SK-N-SH treated with all-trans-retinoic acid at 6 μM for 48 hours (cell line): ENCODE results near the gene RSPH4A.
A peak's percentile ranks its signal among the peaks of the same experiment; 100 is the strongest.

Experiments
- ATAC-seq: fragments of 200-7000 bp; cut with Tn5 transposase; 3 replicates; pipeline ENCODE4 v1.9.1; 2020; ENCODE audit warnings: mild to moderate bottlenecking, moderate library complexity
- ARNTL ChIP-seq: fragments of 450-650 bp; formaldehyde crosslinking; IDR thresholded peaks from 2 replicates; pipeline ENCODE4 v1.5.0; 2020; ENCODE audit warnings: low read depth, mild to moderate bottlenecking, moderate library complexity, borderline replicate concordance
- GLIS3 ChIP-seq: fragments of 250-450 bp; sonication (Bioruptor Pico); IDR thresholded peaks from 2 replicates; pipeline ENCODE4 v1.5.0; 2020; ENCODE audit warnings: mild to moderate bottlenecking, moderate library complexity
- ISL1 ChIP-seq: fragments of 250-450 bp; sonication (Bioruptor Pico); IDR thresholded peaks from 2 replicates; pipeline ENCODE4 v2.1.2; 2022; ENCODE audit warnings: mild to moderate bottlenecking, moderate library complexity
- OSR1 ChIP-seq: fragments of 250-450 bp; sonication (Bioruptor Pico); IDR thresholded peaks from 2 replicates; pipeline ENCODE4 v1.8.0; 2022; ENCODE audit warnings: moderate library complexity, mild to moderate bottlenecking, inconsistent platforms
- PPARA ChIP-seq: fragments of 250-450 bp; sonication (Bioruptor Pico); IDR thresholded peaks from 2 replicates; pipeline ENCODE4 v1.5.0; 2020; ENCODE audit warnings: mild to moderate bottlenecking, borderline replicate concordance
- RARB ChIP-seq: fragments of 250-450 bp; sonication (Bioruptor Pico); IDR thresholded peaks from 2 replicates; pipeline ENCODE4 v1.8.0; 2021; ENCODE audit warnings: mild to moderate bottlenecking, moderate library complexity
- SNAI2 ChIP-seq: fragments of 250-450 bp; sonication (Bioruptor Pico); IDR thresholded peaks from 2 replicates; pipeline ENCODE4 v1.5.0; 2020; ENCODE audit warnings: mild to moderate bottlenecking, moderate library complexity
- TCF4 ChIP-seq: fragments of 250-450 bp; sonication (Bioruptor Pico); IDR thresholded peaks from 2 replicates; pipeline ENCODE4 v1.8.0; 2021; ENCODE audit warnings: mild to moderate bottlenecking, moderate library complexity, borderline replicate concordance
- TOX ChIP-seq: fragments of 250-450 bp; sonication (Bioruptor Pico); IDR thresholded peaks from 2 replicates; pipeline ENCODE4 v1.8.0; 2021; ENCODE audit warnings: mild to moderate bottlenecking, moderate library complexity, borderline replicate concordance
- ZC3H10 ChIP-seq: fragments of 250-450 bp; sonication (Bioruptor Pico); IDR thresholded peaks from 2 replicates; pipeline ENCODE4 v1.5.1; 2021; ENCODE audit warnings: mild to moderate bottlenecking, moderate library complexity
- ZFP3 ChIP-seq: fragments of 250-450 bp; sonication (Bioruptor Pico); IDR thresholded peaks from 2 replicates; pipeline ENCODE4 v1.5.0; 2020; ENCODE audit warnings: mild to moderate bottlenecking, moderate library complexity
- ZFP30 ChIP-seq: fragments of 450-650 bp; formaldehyde crosslinking; IDR thresholded peaks from 2 replicates; pipeline ENCODE4 v1.5.0; 2022; ENCODE audit warnings: mild to moderate bottlenecking, moderate library complexity
- ZNF70 ChIP-seq: fragments of 450-650 bp; formaldehyde crosslinking; IDR thresholded peaks from 2 replicates; pipeline ENCODE4 v1.5.0; 2020; ENCODE audit warnings: mild to moderate bottlenecking, moderate library complexity
- ZNF8 ChIP-seq: fragments of 450-650 bp; formaldehyde crosslinking; IDR thresholded peaks from 2 replicates; pipeline ENCODE4 v1.5.0; 2020; ENCODE audit warnings: mild to moderate bottlenecking, moderate library complexity
- TF ChIP-seq, protein P1 (sequence below): fragments of 250-450 bp; sonication (Bioruptor Pico); IDR thresholded peaks from 2 replicates; pipeline ENCODE4 v1.8.0; 2020; ENCODE audit warnings: mild to moderate bottlenecking, moderate library complexity, borderline replicate concordance
- TF ChIP-seq, protein P2 (sequence below): fragments of 250-450 bp; sonication (Bioruptor Pico); IDR thresholded peaks from 2 replicates; pipeline ENCODE4 v1.5.0; 2020; ENCODE audit warnings: mild to moderate bottlenecking, moderate library complexity
- TF ChIP-seq, protein P3 (sequence below): fragments of 250-450 bp; sonication (Bioruptor Pico); IDR thresholded peaks from 2 replicates; pipeline ENCODE4 v1.5.1; 2020; ENCODE audit warnings: low read depth, mild to moderate bottlenecking, moderate library complexity
- TF ChIP-seq, protein P4 (sequence below): fragments of 250-450 bp; sonication (Bioruptor Pico); IDR thresholded peaks from 2 replicates; pipeline ENCODE4 v1.8.0; 2021; ENCODE audit warnings: low read depth, mild to moderate bottlenecking, moderate library complexity, borderline replicate concordance

Gene RSPH4A

DNA sequence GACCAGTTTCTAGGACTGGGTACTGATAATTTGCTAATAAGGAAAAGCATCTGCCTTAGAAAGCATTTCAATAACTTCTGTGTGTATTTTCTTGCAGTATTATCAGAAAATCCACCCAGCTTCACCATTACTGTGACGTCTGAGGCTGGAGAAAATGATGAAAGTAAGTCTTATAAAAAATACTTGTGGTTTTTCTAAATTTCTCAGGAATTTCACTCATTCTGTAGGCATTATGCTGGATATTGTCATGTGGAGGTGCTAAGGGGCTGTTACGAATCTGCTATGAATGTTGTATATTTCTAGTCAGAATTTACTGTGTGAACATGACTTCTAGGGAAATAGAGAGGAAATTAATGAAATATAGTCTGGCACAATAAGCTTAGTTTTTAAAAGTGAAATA lies 36.1 kb upstream of the RSPH4A start:
- TF ChIP-seq ARNTL (CRISPR knock-in tag) = no peak
- no peak for TF ChIP-seq TCF4
- ATAC-seq = peak; percentile 56; the same call in 2 of the 3 replicates

DNA sequence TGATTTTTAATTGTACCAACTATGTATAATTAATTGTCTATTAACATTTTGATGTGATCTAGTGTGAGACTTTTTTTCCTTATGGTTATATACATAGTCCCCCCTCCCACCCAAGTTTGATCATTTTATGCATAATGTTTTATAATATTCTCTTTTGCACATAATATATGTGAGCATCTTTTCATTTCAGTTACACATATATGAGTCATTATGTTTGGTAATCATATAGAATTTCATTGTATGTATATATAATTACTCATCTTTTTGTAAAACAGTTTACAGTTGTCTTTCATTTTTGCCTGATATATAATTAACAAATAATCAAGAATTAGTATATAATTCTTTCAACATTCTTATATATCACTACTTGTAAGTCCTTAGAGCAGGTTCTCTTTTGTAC lies 30.0 kb upstream of the RSPH4A start:
- TF ChIP-seq ARNTL (CRISPR knock-in tag) (no peak), ZFP30 (CRISPR knock-in tag) (no peak), PPARA (no peak), SNAI2 (CRISPR knock-in tag) (no peak), GLIS3 (CRISPR knock-in tag) (no peak), ZC3H10 (no peak), ZNF70 (no peak), TOX (CRISPR knock-in tag) (no peak), ZFP3 (CRISPR knock-in tag) (no peak)
- TF ChIP-seq, protein P1, sequence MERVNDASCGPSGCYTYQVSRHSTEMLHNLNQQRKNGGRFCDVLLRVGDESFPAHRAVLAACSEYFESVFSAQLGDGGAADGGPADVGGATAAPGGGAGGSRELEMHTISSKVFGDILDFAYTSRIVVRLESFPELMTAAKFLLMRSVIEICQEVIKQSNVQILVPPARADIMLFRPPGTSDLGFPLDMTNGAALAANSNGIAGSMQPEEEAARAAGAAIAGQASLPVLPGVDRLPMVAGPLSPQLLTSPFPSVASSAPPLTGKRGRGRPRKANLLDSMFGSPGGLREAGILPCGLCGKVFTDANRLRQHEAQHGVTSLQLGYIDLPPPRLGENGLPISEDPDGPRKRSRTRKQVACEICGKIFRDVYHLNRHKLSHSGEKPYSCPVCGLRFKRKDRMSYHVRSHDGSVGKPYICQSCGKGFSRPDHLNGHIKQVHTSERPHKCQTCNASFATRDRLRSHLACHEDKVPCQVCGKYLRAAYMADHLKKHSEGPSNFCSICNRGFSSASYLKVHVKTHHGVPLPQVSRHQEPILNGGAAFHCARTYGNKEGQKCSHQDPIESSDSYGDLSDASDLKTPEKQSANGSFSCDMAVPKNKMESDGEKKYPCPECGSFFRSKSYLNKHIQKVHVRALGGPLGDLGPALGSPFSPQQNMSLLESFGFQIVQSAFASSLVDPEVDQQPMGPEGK (CRISPR knock-in tag) = no peak
- TF ChIP-seq, protein P2, sequence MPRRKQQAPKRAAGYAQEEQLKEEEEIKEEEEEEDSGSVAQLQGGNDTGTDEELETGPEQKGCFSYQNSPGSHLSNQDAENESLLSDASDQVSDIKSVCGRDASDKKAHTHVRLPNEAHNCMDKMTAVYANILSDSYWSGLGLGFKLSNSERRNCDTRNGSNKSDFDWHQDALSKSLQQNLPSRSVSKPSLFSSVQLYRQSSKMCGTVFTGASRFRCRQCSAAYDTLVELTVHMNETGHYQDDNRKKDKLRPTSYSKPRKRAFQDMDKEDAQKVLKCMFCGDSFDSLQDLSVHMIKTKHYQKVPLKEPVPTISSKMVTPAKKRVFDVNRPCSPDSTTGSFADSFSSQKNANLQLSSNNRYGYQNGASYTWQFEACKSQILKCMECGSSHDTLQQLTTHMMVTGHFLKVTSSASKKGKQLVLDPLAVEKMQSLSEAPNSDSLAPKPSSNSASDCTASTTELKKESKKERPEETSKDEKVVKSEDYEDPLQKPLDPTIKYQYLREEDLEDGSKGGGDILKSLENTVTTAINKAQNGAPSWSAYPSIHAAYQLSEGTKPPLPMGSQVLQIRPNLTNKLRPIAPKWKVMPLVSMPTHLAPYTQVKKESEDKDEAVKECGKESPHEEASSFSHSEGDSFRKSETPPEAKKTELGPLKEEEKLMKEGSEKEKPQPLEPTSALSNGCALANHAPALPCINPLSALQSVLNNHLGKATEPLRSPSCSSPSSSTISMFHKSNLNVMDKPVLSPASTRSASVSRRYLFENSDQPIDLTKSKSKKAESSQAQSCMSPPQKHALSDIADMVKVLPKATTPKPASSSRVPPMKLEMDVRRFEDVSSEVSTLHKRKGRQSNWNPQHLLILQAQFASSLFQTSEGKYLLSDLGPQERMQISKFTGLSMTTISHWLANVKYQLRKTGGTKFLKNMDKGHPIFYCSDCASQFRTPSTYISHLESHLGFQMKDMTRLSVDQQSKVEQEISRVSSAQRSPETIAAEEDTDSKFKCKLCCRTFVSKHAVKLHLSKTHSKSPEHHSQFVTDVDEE (CRISPR knock-in tag) = no peak
- ATAC-seq = no peak

DNA sequence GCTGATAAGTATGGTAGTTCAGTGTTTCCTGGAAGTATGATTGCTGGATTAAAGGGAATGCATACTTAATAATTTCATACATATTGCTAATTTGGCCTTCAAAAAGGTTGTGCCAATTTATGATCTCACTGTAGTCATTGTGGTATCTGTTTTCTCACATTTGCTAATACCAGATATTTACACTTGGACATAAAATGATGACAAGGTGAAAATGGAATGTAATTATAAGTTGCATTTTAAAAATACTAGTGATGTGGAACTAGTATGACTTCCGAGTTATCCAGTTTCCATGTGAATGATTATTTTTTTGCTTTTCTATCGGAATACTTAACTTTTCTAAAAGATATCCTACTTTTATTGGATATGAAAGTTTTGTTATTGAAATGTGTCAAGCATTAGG lies 29.5 kb upstream of the RSPH4A start:
- no peak for ATAC-seq
- TF ChIP-seq RARB (CRISPR knock-in tag) (no peak), ZFP30 (CRISPR knock-in tag) (no peak), PPARA (no peak), TOX (CRISPR knock-in tag) (no peak), ISL1 (CRISPR knock-in tag) (no peak)
- TF ChIP-seq, protein P3, sequence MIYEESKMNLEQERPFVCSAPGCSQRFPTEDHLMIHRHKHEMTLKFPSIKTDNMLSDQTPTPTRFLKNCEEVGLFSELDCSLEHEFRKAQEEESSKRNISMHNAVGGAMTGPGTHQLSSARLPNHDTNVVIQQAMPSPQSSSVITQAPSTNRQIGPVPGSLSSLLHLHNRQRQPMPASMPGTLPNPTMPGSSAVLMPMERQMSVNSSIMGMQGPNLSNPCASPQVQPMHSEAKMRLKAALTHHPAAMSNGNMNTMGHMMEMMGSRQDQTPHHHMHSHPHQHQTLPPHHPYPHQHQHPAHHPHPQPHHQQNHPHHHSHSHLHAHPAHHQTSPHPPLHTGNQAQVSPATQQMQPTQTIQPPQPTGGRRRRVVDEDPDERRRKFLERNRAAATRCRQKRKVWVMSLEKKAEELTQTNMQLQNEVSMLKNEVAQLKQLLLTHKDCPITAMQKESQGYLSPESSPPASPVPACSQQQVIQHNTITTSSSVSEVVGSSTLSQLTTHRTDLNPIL = no peak
- TF ChIP-seq, protein P1 (CRISPR knock-in tag) = no peak

DNA sequence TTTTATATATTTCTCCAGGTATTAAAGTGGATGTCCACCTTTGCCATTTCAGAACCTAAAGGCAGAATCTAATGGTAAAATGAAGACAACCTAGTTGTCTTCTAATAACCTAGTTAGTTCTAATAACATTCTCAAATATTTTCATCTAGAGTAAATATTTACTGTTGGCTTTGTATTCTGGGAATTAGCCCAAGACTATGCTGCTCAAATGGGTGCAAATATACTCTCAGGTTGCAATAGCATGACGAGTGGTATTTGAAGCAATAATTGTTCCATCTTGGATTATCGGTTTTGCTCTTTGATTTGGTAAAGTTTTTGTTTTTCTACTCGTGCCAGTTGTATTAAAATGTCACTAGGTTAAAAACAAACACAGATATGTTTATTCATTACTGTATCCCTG lies 21.0 kb upstream of the RSPH4A start:
- TF ChIP-seq ISL1 (CRISPR knock-in tag) = no peak
- no peak for TF ChIP-seq ZNF8 (CRISPR knock-in tag)
- TF ChIP-seq ZC3H10 = no peak
- TF ChIP-seq, protein P1 (CRISPR knock-in tag) = no peak
- no peak for TF ChIP-seq ARNTL (CRISPR knock-in tag)
- no peak for TF ChIP-seq OSR1
- TF ChIP-seq, protein P4, sequence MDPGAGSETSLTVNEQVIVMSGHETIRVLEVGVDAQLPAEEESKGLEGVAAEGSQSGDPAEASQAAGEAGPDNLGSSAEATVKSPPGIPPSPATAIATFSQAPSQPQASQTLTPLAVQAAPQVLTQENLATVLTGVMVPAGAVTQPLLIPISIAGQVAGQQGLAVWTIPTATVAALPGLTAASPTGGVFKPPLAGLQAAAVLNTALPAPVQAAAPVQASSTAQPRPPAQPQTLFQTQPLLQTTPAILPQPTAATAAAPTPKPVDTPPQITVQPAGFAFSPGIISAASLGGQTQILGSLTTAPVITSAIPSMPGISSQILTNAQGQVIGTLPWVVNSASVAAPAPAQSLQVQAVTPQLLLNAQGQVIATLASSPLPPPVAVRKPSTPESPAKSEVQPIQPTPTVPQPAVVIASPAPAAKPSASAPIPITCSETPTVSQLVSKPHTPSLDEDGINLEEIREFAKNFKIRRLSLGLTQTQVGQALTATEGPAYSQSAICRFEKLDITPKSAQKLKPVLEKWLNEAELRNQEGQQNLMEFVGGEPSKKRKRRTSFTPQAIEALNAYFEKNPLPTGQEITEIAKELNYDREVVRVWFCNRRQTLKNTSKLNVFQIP (CRISPR knock-in tag) = no peak
- no peak for ATAC-seq
